ENCODE data around the gene TDP2.

TDP2 gene

DNA sequence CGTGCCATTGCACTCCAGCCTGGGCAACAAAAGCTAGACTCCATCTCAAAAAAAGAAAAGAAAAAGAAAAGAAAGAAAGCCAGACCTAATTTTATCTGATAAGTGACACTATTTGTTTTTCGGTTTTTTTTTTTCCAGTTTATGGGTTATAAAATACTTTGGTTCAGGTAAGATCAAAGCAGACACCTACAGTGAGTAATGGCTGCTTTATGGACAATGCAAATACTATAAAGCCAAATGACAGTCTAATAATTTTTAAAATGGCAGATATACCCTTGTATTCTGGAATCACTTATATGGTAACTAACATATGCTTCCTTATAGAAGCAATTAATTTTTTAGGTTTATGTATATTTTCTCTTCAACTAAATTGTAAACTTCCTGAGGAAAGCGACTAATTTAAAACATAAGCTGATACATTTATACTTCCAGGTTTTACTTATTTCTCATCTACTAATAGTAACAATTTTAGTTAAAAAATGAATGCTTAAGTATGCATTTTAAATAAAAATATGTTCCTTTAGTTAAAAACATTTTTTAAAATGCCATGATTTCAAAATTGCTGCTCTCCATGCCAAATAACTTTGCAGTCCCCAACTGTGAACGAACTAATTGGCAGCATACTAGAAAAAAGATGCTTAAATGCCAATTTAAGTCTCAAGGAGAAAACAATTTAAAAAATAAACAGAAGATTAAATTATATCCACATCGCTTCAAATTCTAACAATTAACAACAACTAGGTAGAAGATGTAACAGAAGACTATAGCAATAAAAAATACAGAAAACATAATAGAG, 59.2 kb downstream of the TDP2 start:
- TF ChIP-seq, protein P1, sequence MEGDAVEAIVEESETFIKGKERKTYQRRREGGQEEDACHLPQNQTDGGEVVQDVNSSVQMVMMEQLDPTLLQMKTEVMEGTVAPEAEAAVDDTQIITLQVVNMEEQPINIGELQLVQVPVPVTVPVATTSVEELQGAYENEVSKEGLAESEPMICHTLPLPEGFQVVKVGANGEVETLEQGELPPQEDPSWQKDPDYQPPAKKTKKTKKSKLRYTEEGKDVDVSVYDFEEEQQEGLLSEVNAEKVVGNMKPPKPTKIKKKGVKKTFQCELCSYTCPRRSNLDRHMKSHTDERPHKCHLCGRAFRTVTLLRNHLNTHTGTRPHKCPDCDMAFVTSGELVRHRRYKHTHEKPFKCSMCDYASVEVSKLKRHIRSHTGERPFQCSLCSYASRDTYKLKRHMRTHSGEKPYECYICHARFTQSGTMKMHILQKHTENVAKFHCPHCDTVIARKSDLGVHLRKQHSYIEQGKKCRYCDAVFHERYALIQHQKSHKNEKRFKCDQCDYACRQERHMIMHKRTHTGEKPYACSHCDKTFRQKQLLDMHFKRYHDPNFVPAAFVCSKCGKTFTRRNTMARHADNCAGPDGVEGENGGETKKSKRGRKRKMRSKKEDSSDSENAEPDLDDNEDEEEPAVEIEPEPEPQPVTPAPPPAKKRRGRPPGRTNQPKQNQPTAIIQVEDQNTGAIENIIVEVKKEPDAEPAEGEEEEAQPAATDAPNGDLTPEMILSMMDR (conservative IDR thresholded peaks at IDR 0.05; ENCODE audit: low read length): no peak
- H3K4me3 ChIP-seq (ENCODE audit: low read length): no peak overlapping the region
- DNase-seq (ENCODE audit: low read depth): no peak

GRCh38 chr6:24606200-24606930, 60.3 kb downstream of the TDP2 start:
- TF ChIP-seq, protein P1 (conservative IDR thresholded peaks at IDR 0.05; ENCODE audit: low read length): no peak
- no peak for DNase-seq (ENCODE audit: low read depth)
- H3K4me3 ChIP-seq (ENCODE audit: low read length): no peak overlapping the region

DNA sequence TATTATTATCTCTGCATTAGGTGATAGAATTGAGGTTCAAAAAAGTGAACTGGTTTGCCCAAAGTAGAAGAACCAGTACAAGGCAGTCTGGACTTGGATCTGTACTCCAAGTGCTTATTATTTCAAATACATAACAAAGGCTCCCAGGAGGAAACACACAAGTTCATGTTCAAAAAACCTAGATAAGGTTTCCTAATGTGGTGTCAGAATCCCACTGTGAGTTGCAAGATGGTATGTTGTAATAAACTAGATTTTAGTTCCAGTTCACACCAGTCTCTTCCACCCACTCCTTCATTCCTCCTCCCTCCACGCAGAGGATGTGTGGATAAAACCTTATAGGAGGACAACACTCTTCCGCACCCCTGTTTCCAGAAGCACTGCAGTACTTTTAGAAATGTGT, 63.5 kb downstream of the TDP2 start:
- no peak for DNase-seq (ENCODE audit: low read depth)
- no peak overlapping the region for H3K4me3 ChIP-seq (ENCODE audit: low read length)
- TF ChIP-seq, protein P1 (conservative IDR thresholded peaks at IDR 0.05; ENCODE audit: low read length): no peak

DNA sequence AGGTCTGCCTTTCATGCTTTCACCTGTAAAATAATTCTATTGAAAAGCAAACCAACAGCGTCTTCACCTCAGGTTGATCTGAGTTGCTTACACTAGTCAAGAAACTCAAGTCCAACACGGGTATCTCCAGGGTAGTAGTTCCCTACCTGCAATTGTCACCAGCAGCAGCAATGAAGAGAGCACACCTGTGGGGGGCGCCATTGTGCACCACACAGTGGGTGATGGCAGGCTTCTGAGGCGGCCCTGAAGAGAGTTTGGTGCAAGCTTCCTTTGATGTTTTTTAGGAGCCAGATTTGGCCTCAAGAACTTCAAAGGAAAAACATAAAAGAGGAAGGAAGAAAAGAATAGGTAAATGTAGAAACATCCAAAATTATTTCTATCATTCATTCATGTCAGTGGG, 65.8 kb downstream of the TDP2 start:
- no peak for DNase-seq (ENCODE audit: low read depth)
- TF ChIP-seq, protein P1 (conservative IDR thresholded peaks at IDR 0.05; ENCODE audit: low read length): no peak

More for the DNA sequence above, 65.8 kb downstream of the TDP2 start:
- no peak overlapping the region for H3K4me3 ChIP-seq (ENCODE audit: low read length)

All from AG10803 (cell line).